8988T (cell line): Measurements from ENCODE around the gene TRIM49B.
"Not testable (repeated sequence)": the region's sequence is repeated elsewhere in the genome, so short reads cannot be mapped to it uniquely, and the experiment has no call there.

Experiments
- DNase-seq: peaks from one replicate; pipeline ENCODE4 v3.0.0; 2011

The TRIM49B gene, protein sequence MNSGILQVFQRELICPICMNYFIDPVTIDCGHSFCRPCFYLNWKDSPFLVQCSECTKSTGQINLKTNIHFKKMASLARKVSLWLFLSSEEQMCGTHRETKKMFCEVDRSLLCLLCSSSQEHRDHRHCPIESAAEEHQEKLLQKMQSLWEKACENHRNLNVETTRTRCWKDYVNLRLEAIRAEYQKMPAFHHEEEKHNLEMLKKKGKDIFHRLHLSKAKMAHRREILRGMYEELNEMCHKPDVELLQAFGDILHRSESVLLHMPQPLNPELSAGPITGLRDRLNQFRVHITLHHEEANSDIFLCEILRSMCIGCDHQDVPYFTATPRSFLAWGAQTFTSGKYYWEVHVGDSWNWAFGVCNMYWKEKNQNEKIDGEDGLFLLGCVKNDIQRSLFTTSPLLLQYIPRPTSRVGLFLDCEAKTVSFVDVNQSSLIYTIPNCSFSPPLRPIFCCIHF

DNA sequence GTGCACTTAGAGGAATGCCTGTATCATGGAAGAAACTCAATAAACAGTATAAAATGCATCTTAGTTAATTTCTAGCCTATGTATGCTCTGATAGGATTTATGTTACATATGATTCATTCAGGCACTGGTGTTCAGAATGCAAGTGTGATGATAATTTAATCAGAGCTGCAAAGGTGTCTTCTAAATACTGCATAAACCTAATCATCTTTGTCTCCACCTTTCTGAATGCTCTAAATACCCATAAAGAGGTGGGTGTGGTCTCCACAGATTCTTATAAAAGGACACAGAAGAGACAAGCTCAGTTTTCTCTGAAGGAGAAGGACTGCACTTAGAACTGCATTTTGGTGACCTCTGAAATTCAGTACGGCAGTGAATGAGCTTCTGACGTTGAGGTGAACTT, at the start of gene TRIM49B:
TSS of gene TRIM49B (plus strand) at position 301 of the 400 bp plus-strand sequence. CDS start 2,777 bp downstream, outside the sequence.
- not testable (repeated sequence) for DNase-seq

DNA sequence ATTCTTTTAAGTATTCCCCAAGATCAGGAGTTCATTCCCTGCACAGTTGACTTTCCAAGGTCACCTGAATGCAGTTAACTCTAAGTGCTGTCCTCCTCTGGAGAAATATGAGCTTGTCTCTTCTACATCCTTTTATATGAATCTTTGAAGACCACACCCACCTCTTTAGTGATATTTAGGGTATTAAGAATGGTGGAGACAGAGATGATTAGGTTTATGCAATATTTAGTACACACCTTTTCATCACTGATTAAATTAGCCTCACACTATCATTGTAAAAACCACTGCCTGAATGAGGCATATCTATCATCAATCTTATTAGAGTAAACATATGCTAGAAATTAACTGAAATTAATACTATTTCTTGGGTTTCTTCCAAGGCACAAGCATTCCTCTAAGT, 44.8 kb upstream of the TRIM49B start, which contains the start of gene TRIM51G:
TSS of gene TRIM51G (minus strand) at position 101 of the 400 bp plus-strand sequence. CDS start 2,190 bp downstream, outside the sequence.
- DNase-seq = not testable (repeated sequence)

DNA sequence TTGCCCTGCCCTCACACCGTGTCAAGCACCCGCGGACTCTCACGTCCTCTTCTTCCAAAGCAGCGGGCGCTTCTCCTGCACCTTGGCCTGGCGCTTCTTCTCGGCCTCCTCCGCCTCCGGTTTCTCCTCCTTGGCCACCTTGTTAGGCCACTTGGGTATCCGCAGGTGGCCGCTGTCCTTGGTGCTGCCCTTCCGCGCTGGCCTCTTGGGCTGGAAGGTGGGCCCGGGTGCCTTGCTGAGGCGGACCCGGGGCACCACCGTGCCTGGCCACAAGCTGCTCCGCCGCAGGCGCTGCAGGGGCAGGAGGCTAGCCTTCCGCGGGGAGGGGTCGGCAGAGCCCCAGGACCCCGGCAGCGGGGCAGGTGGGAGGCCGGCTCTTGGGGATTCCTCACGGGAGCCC, 19.6 kb downstream of the TRIM49B start:
- not testable (repeated sequence) for DNase-seq

DNA sequence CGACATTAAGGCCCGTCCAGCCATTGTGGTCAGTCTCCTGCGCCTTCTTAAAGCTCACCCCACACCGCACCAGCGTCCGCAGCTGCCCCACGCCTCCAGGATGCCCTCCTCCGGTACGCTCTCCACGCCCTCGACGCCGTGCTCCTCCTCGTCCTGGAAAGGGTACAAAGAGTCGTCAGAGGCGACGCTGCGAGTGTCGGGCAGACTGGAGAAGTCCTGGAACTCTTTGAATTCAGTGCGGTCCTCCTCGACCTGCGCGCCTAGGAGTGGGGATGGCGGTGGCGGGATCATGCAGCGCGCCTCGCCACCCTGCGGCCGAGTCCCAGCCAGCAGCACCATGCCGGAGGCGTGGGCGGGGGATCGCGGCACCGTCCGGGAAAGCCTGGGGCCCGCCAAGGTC, 21.2 kb downstream of the TRIM49B start:
- not testable (repeated sequence) for DNase-seq

DNA sequence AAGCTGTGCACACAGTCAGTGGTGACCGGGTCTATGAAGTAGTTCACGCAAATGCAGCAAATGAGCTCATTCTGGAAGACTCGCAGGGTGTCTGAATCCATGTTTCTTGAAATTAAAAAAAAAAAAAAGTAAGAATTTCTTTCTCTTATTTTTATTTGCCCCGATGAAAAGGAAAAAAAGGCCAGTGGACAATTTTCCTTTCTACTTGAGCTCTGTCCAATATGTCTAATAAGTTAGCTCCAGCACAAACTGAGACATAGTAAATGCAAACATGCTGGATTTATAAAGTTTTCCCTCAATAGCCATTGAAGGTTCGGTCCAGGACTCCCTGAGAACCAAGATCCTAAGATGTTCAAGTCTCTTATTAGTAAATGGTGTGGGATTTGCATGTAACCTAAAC, 30.4 kb downstream of the TRIM49B start, which contains the start of gene TRIM64C:
TSS of gene TRIM64C (minus strand) at position 101 of the 400 bp plus-strand sequence. CDS start at position 101, 0 bp downstream.
- not testable (repeated sequence) for DNase-seq

DNA sequence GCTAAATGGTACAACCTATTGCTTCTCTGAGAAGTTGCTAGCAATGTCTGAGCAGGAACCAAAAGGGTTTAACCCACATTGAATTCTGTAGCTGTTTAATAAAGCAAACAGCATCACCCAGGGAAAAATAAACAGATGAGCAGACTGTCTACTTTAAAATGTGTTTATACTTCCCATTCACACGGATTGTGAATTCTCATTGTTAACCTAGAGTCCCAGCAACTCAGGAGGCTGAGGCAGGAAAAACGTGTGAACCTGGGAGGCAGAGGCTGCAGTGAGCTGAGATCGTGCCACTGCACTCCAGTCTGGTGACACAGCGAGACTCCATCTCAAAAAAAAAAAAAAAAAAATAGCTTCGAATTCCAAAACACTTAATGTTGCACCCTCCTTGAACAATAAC, 41.3 kb downstream of the TRIM49B start:
- not testable (repeated sequence) for DNase-seq
